GM12874 (cell line): Measurements from ENCODE around the gene HSFX4.

ENCODE experiments used
- TF ChIP-seq, protein P1 (sequence below): IDR thresholded peaks from 2 replicates; pipeline ENCODE4 v1.5.1; 2011; ENCODE audit warnings: low read depth, mild to moderate bottlenecking, control low read depth, low read length, moderate library complexity; ENCODE audit not compliant: insufficient read depth

Gene HSFX4

DNA sequence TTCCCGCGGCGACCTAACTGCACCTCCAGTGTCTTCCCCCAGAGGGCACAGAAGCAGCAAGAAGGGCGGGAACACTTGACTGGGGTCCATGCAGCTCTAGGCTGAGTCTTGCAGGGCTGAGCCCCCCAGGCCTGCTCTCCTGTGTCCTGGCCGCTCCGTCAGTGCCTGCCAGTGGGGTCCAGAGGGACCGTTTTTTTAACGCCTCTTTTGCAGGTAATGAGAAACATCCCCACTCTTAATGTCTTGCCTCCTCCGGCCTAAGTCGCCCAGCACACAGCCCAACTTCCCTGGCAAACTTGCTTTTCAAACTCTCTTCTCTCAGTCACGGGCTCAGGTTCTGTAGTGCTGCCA, 11.3 kb downstream of the HSFX4 start:
- TF ChIP-seq, protein P1, sequence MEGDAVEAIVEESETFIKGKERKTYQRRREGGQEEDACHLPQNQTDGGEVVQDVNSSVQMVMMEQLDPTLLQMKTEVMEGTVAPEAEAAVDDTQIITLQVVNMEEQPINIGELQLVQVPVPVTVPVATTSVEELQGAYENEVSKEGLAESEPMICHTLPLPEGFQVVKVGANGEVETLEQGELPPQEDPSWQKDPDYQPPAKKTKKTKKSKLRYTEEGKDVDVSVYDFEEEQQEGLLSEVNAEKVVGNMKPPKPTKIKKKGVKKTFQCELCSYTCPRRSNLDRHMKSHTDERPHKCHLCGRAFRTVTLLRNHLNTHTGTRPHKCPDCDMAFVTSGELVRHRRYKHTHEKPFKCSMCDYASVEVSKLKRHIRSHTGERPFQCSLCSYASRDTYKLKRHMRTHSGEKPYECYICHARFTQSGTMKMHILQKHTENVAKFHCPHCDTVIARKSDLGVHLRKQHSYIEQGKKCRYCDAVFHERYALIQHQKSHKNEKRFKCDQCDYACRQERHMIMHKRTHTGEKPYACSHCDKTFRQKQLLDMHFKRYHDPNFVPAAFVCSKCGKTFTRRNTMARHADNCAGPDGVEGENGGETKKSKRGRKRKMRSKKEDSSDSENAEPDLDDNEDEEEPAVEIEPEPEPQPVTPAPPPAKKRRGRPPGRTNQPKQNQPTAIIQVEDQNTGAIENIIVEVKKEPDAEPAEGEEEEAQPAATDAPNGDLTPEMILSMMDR: peak; percentile 46

- TF ChIP-seq, protein P1: no peak
Measured at GRCh38 chrX:149948016-149948415, 18.6 kb downstream of the HSFX4 start.

DNA sequence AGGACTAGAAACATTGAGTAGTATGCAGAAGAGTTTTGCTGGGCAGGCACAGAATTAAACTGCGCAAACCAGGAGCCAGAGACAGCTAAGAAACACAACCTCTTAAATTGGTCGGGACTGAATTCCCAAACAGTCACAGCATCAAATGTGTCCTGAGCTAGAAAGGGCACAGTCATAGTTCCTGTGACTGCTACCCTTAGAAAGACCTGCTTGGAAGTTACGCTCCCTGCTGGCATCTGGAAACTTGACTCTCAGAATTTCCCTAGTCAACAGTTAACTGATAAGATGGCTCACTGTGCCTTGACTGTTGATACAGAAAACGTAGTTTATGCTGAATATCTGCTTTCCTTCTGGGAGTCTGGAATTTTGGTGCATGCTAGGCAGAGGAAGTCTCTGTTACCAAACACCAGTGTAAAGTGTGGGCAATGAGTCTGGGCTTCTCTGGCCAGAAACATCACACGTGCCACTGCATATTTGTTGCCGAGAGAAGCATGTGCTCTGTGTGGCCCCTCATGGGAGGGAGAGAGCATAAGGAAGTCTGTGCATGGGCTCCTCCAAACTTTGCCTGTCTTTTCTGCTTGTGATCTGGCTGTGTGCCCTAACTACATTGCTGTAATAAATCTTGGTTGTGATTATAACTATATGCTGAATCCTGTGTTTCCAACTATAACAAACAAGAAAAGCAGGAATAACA, 20.5 kb downstream of the HSFX4 start:
- TF ChIP-seq, protein P1: no peak

GRCh38 chrX:149950681-149951080, 21.3 kb downstream of the HSFX4 start:
- TF ChIP-seq, protein P1: 0 out of 2 replicates have a peak, but pooled peaks have one; percentile 9

DNA sequence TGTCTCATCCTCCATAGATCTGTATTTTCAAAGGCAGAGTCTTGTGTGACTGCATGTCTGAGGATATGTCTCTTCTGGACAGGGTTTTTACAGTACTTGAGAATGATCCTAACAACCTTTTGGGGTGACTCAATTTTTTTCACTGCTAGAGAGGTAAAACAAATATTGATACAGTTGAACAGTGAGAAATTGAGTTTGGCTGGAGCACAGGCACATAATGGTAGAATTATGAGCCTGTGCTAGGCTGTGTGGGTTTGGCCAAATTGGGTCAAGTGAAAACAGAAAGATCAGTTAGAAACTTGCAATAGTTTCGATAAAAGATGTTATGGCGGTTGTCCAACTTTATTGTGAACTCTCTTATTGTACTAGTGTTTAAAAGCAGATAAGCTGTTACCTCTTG, 32.2 kb downstream of the HSFX4 start:
- TF ChIP-seq, protein P1: no peak

GRCh38 chrX:149962010-149962409, 32.6 kb downstream of the HSFX4 start:
- TF ChIP-seq, protein P1: no peak

- TF ChIP-seq, protein P1: peak; percentile 52
Measured at GRCh38 chrX:149962859-149963757, 33.7 kb downstream of the HSFX4 start.
